GM12872 (cell line): ENCODE measurements around the gene SPSB3.

Source experiments
- CTCF ChIP-seq: IDR thresholded peaks from 3 replicates; pipeline ENCODE4 v1.5.1; 2011; ENCODE audit warnings: low read depth, mild to moderate bottlenecking, low read length, moderate library complexity; ENCODE audit not compliant: insufficient read depth

The SPSB3 gene

GRCh38 chr16:1731073-1731472, 51.3 kb downstream of the SPSB3 start:
- no peak for TF ChIP-seq CTCF

DNA sequence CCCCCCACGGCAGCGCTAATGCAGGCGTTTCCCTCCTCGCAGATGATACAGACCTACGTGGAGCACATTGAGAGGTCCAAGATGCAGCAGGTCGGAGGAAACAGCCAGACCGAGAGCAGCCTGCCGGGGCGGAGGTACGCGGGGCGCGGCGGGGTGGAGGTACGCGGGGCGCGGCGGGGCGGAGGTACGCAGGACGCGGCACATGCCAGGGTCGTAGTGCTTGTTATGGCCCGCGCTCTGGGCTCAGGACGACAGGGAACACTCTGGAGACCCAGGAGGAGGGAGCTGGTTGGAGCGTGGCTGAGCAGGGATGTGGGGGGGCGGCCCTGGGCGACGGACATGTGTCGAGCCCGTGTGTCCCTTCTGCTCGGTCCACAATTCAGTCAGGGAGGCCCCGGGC, 52.9 kb downstream of the SPSB3 start:
- TF ChIP-seq CTCF, result no peak

DNA sequence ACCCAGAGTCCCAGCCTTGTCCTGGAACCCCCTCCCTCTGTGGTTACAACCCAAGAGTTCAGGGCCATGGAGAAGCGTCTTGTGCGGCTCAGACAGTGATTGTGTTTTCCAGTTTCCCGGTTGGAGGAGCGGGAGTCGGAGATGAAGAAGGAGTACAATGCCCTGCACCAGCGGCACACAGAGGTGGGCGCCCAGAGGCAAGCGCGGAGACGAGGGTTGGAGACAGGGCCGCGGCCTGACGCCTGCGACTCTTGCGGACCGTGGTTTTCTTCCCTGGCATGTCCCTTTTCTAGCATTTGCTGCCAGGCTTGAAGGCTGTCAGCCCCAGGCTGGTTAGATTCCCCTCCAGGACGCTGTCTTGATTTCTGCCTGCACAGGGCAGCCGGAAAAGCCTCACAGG, 53.3 kb downstream of the SPSB3 start:
- TF ChIP-seq CTCF, result no peak

DNA sequence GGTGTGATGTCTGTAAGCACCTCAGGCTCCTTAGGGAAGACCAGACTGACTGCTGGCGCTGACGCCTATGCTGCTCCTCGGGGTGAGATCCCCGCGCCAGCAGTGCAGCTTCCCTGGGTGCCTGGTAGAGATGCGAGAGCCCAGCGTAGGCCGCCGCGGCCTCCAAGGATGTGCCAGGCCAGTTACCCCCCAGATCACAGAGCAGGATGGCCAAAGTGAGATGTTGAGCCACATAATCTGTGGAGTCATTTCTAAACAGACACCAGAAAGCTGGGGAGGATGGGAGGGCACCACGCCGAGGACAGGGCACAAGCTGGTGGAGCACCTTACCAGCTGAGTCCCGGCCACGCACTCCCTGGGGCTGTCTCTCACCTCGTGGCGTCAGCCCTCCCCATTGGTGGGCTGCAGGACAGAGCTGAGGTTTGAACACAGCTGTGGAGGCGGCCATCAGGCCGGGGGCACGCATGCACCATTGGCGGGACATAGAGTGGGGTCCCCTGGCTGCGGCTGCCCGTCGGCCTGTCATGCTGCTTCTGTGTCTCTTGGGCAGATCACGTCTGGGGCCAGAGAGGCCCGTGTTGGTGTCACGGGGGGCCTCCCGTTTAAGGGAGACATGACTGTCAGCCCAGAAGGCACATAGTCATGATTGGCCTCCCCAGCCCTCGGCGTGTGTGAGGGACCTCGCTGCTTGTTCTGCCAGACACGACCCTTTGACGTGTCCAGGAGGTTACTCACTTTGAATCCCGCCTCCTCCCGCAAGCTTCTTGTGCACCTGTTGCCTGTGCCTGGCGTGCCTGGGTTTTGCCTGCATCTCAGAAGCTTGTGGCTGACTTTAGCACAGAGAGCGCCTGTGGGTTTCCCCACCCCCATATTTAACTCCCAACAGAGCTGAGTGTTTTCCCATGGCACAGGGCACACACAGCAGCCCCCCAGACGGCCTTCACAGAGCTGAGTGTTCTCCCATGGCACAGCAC, 54.4 kb downstream of the SPSB3 start:
- TF ChIP-seq CTCF, result no peak
